NCI-H2227 (cell line): ENCODE measurements around the gene RCAN3.
"Not testable (repeated sequence)": the region's sequence is repeated elsewhere in the genome, so short reads cannot be mapped to it uniquely, and the experiment has no call there.

Experiments
- DNase-seq: peaks from one replicate; lab custom pipeline; 2025; ENCODE audit not compliant: unreplicated experiment; lab: John Stamatoyannopoulos, UW

RCAN3 gene

DNA sequence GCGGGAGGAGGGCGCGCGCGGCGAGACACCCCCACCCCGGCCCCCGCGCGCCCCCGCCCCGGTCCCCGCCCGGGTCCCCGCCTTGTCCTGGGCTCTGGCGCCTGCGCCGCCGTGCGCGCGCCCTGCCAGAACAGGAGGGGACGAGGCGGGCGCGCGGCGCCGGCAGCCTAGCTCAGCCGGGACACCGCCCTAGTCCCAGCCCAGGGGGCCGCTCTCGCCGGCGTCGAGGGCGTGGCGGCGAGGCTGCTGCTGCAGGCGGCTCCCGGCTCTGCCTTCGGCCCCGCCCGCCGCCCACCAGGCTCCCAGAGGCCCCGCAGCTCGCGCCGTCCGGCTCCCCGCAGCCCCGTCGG lies at the start of gene RCAN3:
RCAN3 (plus strand) TSS at position 128 of the 350 bp plus-strand sequence. CDS start 11,537 bp downstream, outside the sequence.
- peak; percentile 96 for DNase-seq

- no peak for DNase-seq
Measured at GRCh38 chr1:24452922-24453485, 49.6 kb upstream of the RCAN3 start.

GRCh38 chr1:24454673-24455072 lies 48.0 kb upstream of the RCAN3 start:
- DNase-seq: no peak

GRCh38 chr1:24455272-24455671 lies 47.4 kb upstream of the RCAN3 start:
- no peak for DNase-seq

DNA sequence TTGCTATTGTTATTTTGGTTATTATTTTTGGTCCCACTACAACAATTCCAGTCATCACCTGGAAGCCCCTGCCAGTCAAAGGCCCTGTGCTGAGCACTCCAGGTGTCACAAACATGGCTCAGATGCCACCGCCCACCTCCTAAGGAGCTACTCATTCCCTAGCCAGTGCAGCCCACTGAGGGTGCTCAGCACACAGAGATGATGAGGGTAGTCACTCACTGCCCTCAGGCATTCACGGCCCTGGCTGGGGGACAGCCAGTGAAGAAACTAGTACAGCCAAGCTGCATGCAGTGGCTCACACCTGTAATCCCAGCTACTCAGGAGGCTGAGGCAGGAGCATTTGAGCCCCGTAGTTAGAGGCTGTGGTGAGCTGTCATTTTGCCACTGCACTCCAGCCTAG lies 44.8 kb upstream of the RCAN3 start:
- no peak for DNase-seq

DNA sequence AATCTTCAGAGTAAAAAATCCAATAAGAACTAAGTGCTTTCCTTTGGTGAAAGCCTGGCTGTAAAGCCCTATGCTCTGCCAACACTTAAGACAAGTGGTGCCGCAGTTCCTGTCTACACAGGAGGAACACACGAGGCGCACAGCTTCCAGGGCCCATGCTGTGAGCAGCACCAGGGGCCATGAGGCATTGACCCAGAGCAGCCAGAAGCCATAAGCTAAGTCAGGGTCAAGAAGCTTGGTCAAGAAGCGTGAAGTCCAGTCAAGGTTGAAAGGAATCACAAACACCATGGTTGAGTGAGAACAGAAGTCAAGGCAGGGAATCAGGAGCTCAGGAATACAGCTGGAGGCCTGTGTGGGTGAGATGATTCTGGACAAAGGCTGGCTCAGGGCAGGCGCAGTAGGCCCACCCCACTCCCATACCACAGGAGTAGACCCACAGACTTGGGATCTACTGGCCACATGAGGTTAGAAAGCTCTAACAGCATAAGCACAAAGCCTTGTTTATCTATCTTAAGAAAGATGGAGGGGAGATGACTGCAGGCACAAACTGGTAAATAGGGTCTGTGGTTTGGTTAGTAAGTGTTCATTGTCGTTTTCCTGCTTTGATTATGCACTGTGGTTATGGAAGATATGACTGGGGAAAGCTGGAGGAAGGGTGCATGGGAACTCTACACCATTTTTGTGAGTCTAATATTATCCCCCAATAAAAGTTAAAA lies 42.9 kb upstream of the RCAN3 start:
- DNase-seq: no peak

GRCh38 chr1:24462128-24462527 lies 40.5 kb upstream of the RCAN3 start:
- not testable (repeated sequence) for DNase-seq

GRCh38 chr1:24463776-24464735 lies 38.6 kb upstream of the RCAN3 start:
- DNase-seq: peak; percentile 90

DNA sequence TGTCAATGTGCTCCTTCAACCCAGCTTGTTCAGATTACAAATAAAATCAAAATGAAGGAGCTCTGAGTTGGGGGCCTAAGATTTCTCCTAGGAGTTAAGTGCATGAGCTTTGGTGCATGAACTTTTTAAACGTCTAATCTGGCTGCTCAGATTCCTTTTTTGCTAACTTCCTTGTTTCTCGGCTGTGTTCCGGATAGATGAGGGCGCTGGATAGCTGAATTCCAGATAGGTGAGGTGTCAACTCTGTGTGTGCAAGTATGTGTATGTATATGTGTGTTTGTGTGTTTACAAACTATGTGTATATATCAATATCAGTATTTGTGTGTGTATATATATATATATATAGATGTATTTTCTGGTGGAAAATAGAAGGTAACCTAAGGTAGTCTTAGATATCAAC lies 37.5 kb upstream of the RCAN3 start:
- DNase-seq: no peak

DNA sequence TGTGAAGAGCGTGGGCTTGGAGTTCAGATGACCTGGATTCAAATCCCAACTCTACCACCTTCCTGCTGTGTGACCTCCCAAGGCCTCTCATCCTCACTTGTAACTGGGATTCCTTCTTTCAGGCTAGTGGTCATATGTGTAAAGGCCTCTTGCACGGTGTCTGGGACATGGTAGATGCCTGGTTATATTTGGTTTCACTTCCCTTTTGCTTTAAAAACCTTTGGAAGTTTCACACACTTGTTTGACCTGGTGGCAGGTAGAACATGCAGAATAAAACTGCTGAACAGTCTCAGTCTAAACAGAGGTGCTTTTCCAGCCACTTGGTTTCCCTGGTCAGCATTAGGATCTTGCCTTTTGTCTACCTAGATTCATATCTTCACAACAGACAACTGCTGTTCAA lies 37.0 kb upstream of the RCAN3 start:
- no peak for DNase-seq

DNA sequence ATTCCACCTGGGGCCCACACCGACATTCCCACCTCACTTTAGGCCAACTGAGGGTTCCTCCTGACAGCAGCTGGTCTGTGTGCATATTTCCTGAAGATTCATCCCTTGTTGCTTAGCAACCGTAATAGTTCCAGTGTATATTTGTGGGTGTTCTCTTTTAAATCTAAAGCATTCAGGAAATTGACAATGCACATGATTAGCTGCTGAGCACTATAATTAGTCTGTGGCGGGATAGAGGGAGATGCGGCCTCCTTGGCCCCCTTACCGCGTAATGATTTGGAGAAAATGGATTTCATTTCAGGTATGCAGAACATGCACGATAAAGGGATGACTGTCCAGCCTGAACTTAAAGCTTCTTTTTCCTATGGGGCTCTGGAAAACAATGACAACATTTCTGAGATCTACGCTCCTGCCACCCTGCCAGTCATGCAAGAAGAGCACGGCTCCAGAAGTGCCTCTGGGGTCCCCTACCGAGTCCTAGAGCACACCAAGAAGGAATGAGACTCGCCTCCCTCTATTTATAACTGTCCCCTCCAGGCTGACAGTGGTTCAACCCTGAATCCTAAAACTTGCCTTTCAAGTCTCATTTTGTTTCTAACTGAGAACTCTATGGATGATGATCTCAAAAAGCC lies 33.8 kb upstream of the RCAN3 start:
- peak; percentile 73 for DNase-seq

- DNase-seq: no peak
Measured at GRCh38 chr1:24470592-24470991, 32.0 kb upstream of the RCAN3 start.

- no peak for DNase-seq
Measured at GRCh38 chr1:24472527-24473251, 29.9 kb upstream of the RCAN3 start.

DNA sequence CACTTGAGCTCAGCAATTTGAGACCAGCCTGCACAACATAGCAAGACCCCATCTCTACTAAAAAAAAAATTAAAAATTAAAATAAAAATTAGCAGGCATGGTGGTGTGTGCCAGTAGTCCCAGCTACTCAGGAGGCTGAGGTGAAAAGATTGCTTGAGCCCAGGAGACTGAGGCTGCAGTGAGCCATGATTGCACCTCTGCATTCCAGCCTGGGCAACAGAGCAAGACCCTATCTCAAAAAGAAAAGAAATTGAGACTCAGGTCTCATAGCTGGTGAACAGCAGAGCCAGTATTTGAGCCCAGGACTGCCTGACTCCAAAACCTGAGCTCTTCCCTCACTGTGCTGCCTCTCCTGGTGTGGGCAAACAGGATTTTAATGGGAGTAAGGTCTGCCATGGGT lies 28.4 kb upstream of the RCAN3 start:
- no peak for DNase-seq

DNA sequence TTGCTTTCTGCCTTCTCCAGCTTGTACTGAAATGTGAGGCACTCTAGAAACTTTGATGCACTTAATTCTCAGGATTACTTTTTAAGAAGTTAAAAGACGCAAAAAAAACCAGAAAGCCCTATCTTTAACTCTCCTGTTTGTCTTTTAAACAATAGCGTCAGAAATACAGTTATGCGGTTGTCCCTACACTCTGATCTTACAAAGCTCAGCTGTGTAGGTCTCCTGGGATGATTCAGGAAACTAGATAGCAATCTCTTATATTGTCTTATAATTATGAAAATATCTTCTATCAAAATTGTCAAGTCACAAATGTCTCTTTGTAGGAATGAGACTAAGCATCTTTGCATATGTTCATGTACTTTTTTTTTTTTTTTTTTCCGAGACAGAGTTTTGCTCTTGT lies 26.9 kb upstream of the RCAN3 start:
- no peak for DNase-seq

- DNase-seq: no peak
Measured at GRCh38 chr1:24476571-24476970, 26.1 kb upstream of the RCAN3 start.

DNA sequence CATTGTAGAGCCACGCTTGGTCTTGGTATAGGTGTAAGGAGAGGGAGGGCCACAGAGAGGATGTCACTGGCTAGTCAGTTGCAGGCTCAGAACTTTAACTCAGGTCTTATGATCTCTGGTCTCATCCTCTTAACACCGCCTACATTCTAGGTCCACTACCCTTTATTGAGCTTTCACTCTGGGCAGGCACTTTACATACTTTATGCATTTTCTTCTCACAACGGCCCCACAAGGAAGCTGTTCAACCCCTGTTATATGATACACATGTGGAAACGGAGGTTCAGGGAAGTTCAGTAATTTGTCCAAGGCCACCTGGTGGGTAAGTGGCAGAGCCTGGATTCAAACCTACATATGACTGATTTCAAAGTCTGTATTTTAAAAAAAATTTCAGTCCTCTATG lies 25.3 kb upstream of the RCAN3 start:
- DNase-seq: no peak

GRCh38 chr1:24481101-24481500 lies 21.5 kb upstream of the RCAN3 start:
- no peak for DNase-seq

DNA sequence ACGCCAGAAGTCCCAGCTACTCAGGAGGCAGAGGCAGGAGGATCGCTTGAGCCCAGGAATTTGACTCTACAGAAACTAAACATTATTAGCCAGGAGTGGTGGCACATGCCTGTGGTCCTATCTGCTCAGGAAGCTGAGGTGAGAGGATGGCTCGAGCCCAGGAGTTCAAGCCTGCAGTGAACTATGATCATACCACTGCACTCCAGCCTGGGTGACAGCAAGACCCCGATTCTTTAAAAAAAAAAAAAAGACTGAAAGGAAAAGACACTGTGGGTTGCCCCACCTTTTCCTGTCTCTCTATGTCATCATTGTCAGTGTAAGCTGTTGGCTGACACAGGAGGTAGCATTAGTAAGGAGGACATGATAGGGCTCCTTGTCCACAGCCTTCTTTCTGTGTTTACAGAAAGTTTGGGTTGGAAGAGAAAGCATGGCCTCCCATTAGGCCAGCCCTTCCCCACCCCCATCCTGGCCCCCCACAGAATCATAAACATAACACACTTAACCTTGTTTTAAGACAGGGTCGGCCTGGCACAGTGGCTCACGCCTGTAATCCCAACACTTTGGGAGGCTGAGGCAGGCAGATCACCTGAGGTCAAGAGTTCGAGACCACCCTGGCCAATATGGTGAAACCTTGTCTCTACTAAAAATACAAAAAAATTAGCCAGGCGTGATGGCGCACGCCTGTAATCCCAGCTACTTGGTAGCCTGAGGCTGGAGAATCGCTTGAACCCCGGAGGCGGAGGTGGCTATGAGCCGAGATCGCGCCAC lies 20.6 kb upstream of the RCAN3 start:
- DNase-seq: no peak

DNA sequence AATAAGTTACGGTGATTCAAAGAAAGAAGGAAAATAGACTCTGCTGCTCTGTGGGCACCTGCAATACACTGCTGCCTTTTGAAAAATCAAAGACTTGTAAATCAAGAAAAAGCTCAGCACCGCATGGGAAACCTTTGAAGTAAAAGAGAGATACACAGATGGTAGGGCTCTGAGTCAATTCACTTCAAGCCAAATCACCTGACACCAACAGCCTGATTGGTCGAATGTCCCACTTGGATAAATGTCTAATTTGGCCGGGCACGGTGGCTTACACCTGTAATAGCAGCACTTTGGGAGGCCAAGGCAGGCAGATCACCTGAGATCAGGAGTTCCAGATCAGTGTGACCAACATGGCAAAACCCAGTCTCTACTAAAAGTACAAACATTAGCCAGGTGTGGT lies 19.2 kb upstream of the RCAN3 start:
- no peak for DNase-seq
